Stimulated activated CD8-positive, alpha-beta memory T cell treated with anti-CD3 and anti-CD28 coated beads, Interleukin-15, amount 100 ng/mL, for 24 hours (primary cell): Measurements from ENCODE around the gene MYH9.

Experiments
- DNase-seq: peaks from one replicate; pipeline ENCODE4 v3.0.0-alpha.2; 2020; ENCODE audit warnings: low read depth

MYH9 gene

DNA sequence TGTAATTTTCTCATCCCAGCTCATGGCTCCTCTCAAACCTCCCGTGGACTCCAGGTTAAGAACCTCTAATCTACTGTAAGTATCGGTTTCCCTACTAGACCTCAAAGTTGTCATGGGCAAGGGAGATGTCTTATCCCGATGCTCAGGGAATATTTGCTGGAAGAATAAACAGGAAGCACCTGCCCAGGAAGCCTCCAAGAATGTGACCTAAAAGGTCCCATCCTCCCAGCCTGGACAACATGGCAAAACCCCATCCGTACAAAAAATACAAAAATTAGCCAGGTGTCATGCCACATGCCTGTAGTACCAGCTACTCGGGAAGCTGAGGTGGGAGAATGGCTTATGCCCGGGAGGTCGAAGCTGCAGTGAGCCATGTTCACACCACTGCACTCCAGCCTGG is 72.4 kb downstream of the MYH9 start:
- DNase-seq, result no peak

DNA sequence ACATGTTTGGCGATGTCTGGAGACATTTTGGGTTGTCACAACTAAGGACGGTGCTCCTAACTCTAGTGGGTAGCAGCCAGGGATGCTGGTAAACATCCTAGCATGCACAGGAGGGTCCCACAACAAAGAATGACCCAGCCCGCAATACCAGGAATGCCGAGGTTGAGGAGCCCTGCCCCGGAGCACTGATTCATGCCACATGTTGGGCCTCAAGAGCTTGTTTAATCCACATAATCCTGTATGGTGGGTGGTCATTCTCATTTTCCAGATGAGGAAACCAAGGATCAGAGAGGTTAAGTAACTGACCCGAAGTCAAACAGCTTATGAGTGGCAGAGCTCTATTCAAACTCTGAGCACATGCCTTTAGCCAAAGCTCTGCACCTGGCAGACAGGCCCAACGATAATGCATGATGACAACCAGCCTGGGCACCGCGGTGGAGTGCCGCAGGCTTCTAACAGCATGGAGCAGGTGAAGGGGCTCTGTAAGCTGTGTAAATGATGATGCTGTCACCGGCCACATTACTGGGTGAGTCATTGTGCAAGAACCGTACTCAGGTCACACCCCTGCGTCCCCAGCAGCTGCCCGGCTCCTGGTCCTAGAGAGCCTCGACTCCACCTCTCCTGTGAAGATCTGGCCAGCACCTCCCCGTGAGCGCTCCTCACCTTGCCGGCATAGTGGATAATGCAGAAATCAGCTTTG is 76.2 kb downstream of the MYH9 start:
- no peak for DNase-seq

DNA sequence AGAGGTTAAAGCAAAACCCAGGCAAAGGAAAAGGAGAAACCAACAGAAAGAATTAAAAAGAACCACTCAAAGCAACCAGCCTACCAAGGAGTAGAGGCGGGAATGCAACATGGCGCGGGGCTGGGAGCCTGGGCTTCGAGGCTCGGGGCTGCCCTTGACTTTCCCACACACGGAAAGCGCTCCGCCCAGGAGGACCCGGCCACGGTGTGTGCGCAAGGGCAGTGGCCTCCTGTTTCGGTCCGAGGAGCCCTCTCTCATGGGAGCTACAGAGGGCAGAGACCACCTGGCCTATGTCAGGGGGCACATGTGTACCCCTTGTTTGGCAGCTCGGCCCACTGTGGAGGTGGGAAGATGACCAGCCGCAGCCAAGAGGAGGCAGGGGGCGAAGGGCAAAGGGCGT is 78.9 kb downstream of the MYH9 start:
- DNase-seq, result no peak

DNA sequence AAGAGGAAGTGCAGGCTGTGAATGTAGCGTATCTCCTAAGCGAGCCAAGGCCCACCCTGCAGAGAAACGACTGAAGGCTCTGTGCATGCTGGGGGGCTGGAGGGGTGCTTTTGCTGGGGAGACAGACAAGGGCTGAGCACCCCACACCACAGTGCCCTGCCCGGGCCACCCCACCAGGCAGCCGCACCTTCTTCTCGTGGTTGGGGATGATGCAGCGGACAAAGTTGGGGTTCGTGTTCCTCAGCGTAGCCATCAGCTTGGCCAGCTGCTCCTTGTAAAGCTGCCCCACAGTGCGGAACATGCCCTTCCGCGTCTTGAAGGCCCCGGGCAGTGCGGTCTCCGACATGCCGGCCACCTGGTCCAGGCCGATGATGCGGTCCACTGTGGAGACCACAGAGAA is 81.5 kb downstream of the MYH9 start:
- no peak for DNase-seq

DNA sequence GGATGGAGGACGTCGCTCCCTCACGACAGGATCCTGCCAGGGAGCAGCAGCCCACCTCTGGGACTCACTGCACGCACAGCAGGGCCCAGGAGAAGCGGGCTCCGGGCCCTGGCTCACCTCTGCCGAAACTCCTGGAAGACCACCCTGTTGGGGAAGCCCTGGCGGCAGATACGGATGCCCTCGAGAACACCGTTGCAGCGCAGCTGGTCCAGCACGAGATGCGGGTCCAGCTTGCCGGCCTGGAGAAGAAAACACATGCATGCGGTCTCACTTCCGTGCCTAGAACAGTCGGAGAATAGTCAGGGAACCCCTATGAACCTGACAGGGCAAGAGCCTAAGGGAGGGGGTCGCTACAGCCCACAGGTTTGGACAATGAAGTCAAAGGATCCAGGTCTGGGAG is 82.0 kb downstream of the MYH9 start:
- DNase-seq, result no peak

DNA sequence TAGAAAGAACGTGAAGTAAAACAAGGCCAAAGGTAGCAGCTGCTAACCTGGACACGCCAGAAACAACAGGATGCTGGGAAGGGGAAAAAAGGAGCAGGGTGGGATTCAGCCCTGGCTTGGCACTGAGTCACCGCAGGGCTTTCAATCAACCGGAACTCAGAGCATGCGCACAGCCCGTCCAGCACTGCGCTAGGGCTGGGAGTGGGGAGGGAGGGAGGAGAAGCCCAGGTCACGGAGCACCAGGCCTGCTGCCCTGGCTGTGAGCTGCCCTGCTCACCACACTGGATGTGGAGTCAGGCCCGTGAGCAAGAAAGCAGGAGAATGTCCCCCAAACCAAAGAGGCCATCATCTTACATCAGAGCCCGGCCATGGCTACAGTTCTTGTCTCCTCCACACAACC is 83.3 kb downstream of the MYH9 start:
- no peak for DNase-seq

DNA sequence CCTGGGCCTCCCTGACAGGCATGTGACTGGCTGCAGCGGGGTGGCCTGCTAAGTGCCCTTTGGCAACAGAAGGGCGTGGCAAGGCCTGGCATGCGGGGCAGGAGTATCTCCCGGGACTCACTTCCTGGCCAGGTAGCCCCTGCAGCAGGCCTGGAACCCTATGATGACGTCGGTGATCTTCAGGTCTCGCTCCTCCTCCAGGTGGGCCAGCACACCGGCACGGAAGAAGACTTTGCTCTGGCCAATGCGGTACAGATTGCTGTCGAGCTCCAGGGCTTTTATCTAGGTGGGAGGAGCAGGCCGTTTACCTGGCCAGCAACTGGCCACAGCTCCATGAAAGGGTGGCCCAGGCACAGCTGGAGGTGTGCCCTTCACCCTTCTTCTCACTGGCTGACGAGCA is 83.9 kb downstream of the MYH9 start:
- DNase-seq, result no peak

DNA sequence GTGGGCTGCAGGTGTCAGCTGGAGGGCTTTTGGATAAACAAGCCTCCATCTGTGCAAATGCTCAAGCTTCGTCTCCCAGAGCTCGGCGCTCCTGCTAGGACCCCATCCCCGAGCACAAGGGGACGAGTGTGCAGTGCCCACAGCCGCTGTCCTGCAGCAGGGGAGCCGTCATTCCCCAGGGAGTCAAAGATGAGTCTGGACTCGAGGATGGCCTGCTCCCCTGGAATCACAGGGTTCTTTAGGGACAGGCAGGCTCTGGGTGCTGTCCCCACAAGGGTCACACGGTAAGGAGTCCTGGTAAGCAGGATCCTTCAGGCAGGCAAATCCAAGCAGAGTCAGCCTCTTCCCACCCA is 84.7 kb downstream of the MYH9 start:
- no peak for DNase-seq

DNA sequence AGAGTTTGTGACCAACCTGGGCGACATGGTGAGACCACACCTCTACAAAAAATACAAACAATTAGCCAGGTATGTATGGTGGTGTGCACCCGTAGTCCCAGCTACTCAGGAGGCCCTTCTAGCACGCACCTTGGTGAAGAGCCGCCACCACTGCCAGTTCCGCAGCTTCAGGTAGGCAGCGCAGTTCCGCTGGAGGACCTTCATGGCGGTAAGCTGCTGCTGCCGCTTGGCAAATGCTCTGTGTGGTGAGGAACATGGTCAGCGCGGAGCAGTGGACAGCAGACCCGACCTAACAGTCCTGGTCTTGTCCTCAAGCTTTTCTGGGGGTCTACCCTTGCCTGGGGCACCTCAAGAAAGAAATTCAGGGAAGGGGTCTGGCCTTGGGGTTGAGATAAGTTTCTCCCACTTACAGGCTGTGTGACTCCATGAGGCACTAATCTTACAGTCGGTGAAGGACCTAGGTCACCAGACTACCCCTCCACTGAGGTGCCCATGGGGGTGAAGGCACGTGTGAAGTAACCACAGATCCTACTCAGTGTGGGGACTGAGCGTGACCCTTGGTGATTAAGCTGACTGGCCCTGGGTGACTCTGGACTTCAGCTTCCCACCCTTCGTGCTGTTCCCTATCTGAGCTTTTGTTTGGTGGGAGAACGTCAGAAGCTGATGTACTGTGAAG is 85.2 kb downstream of the MYH9 start:
- no peak for DNase-seq

DNA sequence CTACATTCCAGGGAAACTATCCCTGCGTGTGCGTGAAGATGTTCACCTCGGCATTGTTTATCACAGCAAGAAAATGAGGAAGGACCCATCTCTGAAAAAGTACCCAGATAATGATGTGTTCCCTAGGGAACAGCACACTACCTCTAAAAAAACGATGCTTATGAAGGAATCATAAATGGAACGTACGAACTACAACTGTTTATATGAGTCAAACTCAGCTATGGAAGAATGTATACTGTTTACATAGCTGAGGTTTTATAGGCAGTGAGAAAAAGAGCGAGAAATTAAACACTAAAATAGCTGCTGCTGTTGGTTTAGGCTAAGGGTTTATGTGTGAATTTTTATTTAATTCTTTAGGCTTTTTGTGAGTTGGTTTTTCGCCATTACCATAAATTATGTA is 85.9 kb downstream of the MYH9 start:
- DNase-seq, result no peak

DNA sequence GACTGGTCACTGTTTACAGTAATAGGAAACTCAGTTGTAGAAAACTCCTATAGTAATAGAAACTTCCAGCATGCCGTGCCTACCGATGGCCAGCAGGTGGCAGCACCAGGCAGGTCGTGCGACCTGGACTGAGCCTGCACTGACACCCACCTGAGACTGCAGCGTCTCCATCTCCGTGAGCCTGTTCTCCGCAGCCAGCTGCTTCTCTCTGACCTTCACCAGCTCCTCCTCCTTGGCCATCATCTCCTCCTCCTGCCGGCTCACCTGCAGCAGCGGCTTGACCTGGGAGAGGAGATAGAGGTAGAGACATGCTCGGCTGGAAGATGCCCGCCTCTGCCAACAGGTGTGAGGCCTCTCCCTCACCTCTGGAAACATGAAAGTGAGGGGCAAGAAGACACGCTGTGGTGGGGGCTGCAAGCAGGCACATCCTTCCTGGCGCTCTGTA is 86.4 kb downstream of the MYH9 start:
- DNase-seq, result peak; percentile 69

DNA sequence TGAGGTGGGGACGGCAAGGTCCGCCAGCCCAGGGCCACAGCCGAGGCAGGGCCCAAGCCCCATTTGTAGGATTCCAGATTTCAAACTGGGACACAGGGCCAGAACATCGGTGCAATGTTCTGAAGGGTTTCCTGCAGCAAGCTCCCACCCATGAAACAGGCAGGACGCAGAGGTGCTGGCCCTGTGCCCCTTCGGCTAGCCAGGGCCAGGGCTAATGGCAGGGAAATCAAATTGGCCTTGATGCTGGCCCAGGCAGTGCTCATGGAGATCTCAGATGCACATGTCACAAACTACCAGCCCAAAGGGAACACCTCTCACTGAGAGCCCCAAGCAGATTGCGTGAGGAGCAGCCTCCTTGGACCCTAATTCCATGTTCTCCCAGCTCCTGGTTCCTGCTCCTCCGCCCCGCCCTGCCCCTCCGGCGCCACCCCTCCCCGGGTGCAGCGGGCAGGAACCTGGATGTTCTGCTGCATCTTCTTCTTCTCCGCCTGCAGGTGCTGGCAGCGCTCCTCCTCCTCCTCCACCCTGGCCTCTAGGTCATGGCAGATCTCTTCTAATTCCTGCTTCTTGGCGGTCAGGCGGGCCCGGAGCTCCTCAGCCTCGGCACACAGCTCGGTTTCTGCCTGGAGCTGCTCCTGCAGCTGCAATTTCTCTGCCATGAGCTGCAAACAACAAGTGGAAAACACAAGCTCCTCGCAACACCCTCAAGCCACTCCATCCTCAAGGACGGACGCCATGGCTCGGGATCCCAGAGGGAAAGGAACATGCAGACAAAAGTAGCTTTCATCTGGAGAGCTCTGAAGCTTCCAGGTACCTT is 87.2 kb downstream of the MYH9 start:
- DNase-seq, result no peak

DNA sequence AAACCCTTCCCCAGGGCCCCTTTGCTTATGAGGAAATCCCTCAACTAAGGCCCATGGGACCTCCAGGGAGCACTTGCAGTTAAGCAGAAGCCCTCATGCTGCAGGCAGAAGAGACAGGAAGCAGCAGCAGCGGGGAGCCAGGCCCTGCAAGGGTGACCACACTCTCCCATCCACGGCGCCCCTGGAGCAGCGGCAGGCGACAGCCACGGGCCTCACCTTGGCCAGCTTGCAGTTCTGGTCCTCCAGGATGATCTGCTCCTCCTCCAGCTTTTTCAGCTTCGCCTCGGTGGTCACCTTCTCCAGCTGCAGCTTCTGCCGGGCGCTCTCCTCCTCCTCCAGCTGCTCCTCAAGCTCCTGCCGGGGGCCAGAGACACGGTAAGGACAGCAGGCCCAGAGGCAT is 87.9 kb downstream of the MYH9 start:
- DNase-seq, result no peak

DNA sequence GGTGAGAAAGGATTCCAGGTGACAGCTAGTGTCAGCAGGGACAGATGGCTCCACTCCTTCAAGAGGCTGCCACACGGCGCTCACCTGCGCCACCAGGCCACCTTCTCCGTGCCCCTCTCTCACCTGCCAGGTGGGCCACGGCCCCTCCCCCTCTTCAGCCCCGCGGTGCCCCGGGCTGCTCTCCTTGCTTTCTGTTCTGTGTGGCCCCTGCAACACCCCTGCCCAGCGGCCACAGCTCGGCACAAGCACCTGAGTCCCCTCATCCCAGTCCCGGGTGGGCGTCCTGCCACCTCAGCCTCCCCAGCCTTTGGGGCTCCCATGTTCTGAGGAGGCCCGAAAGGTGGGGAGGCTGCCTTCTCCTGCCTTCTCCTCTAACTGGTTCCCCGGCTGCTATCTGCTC is 88.5 kb downstream of the MYH9 start:
- DNase-seq, result no peak

DNA sequence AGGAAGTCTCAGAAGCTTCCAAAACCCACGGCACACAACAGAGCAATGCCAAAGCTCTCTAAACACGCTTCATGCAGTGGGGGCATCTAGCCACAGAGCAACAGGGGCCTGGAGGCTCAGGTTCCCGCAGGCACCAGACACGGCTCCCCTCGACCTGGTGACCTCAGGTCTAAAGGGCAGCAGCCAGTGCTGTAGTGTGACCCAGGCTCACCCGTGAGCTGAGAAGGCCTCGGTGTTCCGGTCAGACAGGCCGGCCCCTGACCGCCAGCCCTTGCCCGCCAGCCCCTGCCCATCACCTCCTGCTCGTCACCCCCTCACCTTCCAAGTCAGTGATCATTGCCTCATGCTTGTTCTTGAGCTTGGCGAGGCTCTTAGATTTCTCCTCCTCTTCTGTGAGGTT is 89.2 kb downstream of the MYH9 start:
- DNase-seq, result no peak

DNA sequence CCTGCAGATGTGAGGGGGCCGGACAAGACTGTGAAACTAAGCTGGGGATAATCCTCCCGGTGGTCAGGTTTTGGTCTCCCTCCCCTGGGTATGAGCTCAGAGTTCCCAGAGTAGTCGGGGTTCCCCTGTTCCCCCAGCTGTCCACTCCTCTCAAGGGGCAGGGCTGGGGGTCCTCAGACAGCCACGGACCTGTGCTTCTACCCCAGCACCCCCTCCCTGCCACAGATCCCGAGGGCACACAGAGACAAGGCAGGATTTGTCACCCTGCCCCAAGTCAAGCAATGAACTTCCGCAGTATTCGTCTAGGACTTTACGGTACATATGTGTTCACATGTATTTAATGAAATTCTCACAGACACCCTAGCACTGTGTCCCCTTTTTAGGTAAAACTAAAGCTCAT is 89.6 kb downstream of the MYH9 start:
- no peak for DNase-seq

DNA sequence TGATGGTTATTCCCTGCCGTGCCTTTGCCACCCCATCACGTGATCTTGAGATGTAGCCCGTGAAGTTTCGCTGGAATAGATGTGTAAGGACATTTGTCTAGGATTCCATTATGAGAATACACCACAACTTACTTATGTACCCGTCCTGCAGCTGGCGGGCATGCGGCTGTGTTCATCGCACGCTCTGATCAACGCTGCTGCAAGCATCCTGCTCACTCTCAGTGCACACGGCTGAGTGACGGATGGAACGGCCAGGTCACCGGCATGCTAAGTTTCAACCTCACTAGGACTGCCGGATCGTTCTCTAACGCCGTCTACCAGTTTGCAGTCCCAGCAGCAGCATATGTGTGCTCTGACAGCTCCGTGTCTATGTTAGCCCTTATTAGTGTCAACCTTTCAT is 90.2 kb downstream of the MYH9 start:
- DNase-seq, result no peak

DNA sequence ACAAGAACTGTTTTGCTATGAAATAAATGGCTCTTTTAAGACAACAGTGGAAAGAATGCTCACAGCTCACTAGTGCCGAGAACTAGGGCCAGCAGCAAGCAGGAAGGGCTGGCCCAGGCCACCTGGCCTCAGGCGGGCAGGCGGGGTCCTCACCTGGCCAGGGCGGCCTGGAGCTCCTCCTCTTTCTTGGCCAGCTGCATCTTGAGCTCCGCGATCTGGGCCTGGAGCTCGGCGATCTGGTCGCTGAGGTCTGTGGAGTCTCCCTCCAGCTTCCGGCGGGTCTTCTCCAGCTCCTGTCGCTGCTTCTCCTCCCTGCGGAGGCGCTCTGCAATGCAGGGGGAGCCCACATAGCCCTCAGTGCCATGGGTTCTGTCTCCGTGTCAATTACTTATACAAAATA is 91.1 kb downstream of the MYH9 start:
- no peak for DNase-seq

DNA sequence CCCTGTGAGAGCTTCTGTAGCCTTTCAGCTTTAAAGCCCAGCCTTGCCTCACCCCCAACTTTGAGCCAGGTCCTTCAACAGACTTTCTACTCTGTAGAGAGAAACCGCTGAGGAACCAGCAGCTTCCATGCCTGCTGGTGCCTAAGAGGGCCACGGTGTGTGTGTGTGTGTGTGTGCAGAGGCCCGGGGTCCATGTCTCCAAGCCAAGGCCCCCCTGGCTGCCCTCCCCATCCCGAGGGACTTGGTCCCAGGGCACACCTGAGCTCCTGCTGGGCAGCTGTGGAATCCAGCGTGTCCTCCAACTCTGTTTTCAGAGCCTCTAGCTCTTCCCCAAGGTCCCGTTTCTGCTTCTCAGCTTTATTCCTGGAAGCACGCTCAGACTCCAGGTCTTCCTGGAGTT is 92.5 kb downstream of the MYH9 start:
- DNase-seq, result no peak

DNA sequence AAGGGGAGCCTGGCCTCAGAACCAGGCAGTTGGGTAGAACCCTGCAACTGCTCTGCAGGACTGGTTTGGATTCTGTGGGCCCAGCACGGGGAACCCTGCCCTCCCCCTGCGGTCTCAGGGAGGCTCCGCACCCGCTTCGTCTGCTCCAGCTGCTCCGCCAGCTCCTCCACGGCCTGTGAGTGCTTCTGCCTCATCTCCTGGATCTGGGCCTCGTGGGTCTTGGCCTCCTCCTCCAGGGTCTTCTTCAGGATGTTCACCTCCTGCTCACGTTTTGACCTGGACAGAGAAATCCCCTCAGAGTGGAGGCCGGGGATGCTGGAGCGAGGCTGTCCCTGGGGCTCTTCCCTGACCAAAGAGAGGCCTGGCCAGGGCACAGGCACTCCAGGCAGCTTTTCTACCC is 93.0 kb downstream of the MYH9 start:
- no peak for DNase-seq

DNA sequence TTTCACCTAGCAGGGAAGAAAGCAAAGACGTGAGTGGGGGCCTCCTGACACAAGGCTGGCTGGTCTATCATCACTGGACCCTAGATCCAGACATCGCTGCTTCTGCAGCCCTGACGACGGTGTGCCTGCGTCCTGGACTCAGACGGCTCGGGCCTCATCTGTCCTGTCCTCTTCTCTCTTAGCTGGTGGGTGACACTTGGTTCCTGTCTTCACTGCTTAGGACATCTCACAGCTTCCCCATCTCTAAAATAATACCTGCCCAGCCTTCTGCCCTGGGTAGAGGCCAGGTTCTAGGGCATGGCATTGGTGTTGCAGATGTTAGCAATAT is 93.5 kb downstream of the MYH9 start:
- DNase-seq, result no peak

DNA sequence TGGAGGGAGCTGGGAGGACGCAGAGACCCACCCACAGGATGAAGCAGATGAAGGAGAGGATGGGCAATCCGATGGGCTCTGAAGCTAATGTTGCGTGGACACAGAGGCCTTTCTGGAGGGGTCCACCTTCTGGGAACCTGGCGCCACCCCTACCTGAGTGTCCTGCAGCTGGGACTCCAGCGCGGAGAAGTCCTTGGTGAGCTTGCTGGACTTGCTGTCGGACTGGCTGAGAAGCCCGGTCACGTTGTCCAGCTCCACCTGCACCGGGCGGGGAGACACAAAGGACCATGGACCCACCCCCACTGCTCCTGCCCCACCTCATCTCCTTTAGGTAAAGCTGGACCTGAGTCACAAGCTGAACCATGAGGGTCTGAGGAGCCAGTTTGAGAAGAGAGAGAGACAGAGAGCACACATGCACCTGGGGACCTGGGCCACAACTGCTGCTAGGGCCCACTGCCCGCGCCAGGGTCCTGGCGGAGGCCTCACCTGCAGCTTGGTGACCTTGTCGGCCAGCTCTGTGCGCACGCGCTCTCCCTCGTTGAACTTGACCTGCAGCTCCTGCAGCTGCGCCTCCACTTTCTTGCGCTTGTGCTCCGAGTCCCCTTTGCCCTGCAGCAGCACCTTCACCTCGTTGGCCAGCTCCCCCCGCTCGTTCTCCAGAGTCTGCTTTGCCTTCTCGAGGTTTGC is 94.0 kb downstream of the MYH9 start:
- no peak for DNase-seq
